T-helper 1 cell treated with Interleukin-12 subunit alpha and Interleukin-12 subunit beta and Interleukin-4 antibody, amounts not matched to agents 30 ng/mL and 1 ng/mL, for 36 hours (primary cell): ENCODE results near the gene BIRC3. TPM values are rescaled to one million over a fixed set of nuclear protein-coding genes. Genes with fewer than 3 reads are reported as not detected.

Source experiments
- intact Hi-C: fragments of 100-400 bp; cut with micrococcal nuclease; formaldehyde crosslinking; loops from one replicate; pipeline ENCODE4 v1.15.1; 2024
- total RNA-seq: library from RNA; stranded (reverse); gene quantifications from 2 replicates; pipeline ENCODE4 v1.2.3, GENCODE V29; 2022

The BIRC3 gene
- 205 and 208 TPM in 2 replicates for total RNA-seq

- intact Hi-C loops, result loop anchor here (1.0 to 10.0 kb wide), 12 partner anchors 12 to 792 kb away; partner anchors contain the start of genes ANGPTL5, BIRC2, CEP126 and DCUN1D5
Measured at GRCh38 chr11:102317099-102317767, at the start of gene BIRC3. TSS of gene BIRC3 (plus strand) at chr11:102317484. CDS start at chr11:102324510, 7,026 bp downstream.

- intact Hi-C loops, result loop anchor here (1.0 to 5.0 kb wide), 5 partner anchors 50 to 352 kb away; partner anchors contain the start of genes BIRC2, BIRC3, CEP126 and YAP1
Measured at GRCh38 chr11:102267609-102268008, 49.7 kb upstream of the BIRC3 start.

GRCh38 chr11:102268083-102268984, 49.0 kb upstream of the BIRC3 start:
- intact Hi-C loops, result loop anchor here (1.0 to 5.0 kb wide), 5 partner anchors 49 to 353 kb away; partner anchors contain the start of genes BIRC2, BIRC3, CEP126 and YAP1

GRCh38 chr11:102268985-102269470, 48.3 kb upstream of the BIRC3 start:
- intact Hi-C loops, result loop anchor here (1.0 to 5.0 kb wide), 5 partner anchors 48 to 354 kb away; partner anchors contain the start of genes BIRC2, BIRC3, CEP126 and YAP1

- intact Hi-C loops, result loop anchor here (5.0 kb wide), 1 partner anchor 158 kb away; the partner anchor contains the start of gene YAP1
Measured at GRCh38 chr11:102269927-102270326, 47.4 kb upstream of the BIRC3 start.

GRCh38 chr11:102272047-102272824, 45.0 kb upstream of the BIRC3 start:
- intact Hi-C loops, result no loop called here

GRCh38 chr11:102274628-102275027, 42.7 kb upstream of the BIRC3 start:
- intact Hi-C loops, result no loop called here

GRCh38 chr11:102276362-102276761, 40.9 kb upstream of the BIRC3 start:
- intact Hi-C loops, result no loop called here

GRCh38 chr11:102276783-102277182, 40.5 kb upstream of the BIRC3 start:
- intact Hi-C loops, result no loop called here

GRCh38 chr11:102279641-102280170, 37.6 kb upstream of the BIRC3 start:
- intact Hi-C loops, result no loop called here

GRCh38 chr11:102280245-102280833, 36.9 kb upstream of the BIRC3 start:
- intact Hi-C loops, result no loop called here

- intact Hi-C loops, result no loop called here
Measured at GRCh38 chr11:102283116-102283485, 34.2 kb upstream of the BIRC3 start.

- intact Hi-C loops, result no loop called here
Measured at GRCh38 chr11:102284008-102284407, 33.3 kb upstream of the BIRC3 start.

GRCh38 chr11:102286292-102286691, 31.0 kb upstream of the BIRC3 start:
- intact Hi-C loops, result no loop called here

GRCh38 chr11:102287964-102288724, 29.1 kb upstream of the BIRC3 start:
- intact Hi-C loops, result loop anchor here (1.0 kb wide), 7 partner anchors 29 to 378 kb away; partner anchors contain the start of gene BIRC3

GRCh38 chr11:102288725-102289083, 28.6 kb upstream of the BIRC3 start:
- intact Hi-C loops, result loop anchor here (1.0 kb wide), 7 partner anchors 29 to 378 kb away; partner anchors contain the start of gene BIRC3

- intact Hi-C loops, result no loop called here
Measured at GRCh38 chr11:102289592-102289991, 27.7 kb upstream of the BIRC3 start.

GRCh38 chr11:102291831-102292230, 25.5 kb upstream of the BIRC3 start:
- intact Hi-C loops, result no loop called here

GRCh38 chr11:102292933-102293332, 24.4 kb upstream of the BIRC3 start:
- intact Hi-C loops, result no loop called here
